ENCODE results near the gene LAPTM4A.

Gene LAPTM4A

GRCh38 chr2:20019747-20020146, 31.7 kb downstream of the LAPTM4A start:
- DNase-seq (ENCODE audit: low read depth) = no peak

GRCh38 chr2:20018601-20019152, 32.8 kb downstream of the LAPTM4A start:
- no peak for DNase-seq (ENCODE audit: low read depth)

- no peak for DNase-seq (ENCODE audit: low read depth)
These were observed 35.1 kb downstream of the LAPTM4A start for GRCh38 chr2:20016346-20016745.

- DNase-seq (ENCODE audit: low read depth) = no peak
These were observed 35.8 kb downstream of the LAPTM4A start for GRCh38 chr2:20015482-20016083.

- no peak for DNase-seq (ENCODE audit: low read depth)
These were observed 38.1 kb downstream of the LAPTM4A start for GRCh38 chr2:20013126-20013849.

- DNase-seq (ENCODE audit: low read depth) = no peak
These were observed 38.9 kb downstream of the LAPTM4A start, which contains the start of gene MATN3 for GRCh38 chr2:20012282-20013125. TSS of gene MATN3 (minus strand) at chr2:20012668. CDS start at chr2:20012631, 37 bp downstream.

GRCh38 chr2:20012032-20012281, 39.5 kb downstream of the LAPTM4A start:
- no peak for DNase-seq (ENCODE audit: low read depth)

GRCh38 chr2:20011276-20012031, 40.0 kb downstream of the LAPTM4A start:
- no peak for DNase-seq (ENCODE audit: low read depth)

- no peak for DNase-seq (ENCODE audit: low read depth)
These were observed 42.7 kb downstream of the LAPTM4A start for GRCh38 chr2:20008703-20009102.

GRCh38 chr2:20005891-20006470, 45.4 kb downstream of the LAPTM4A start:
- no peak for DNase-seq (ENCODE audit: low read depth)

GRCh38 chr2:20005067-20005627, 46.3 kb downstream of the LAPTM4A start:
- no peak for DNase-seq (ENCODE audit: low read depth)

GRCh38 chr2:20001361-20001863, 50.0 kb downstream of the LAPTM4A start:
- DNase-seq (ENCODE audit: low read depth) = no peak

GRCh38 chr2:19993731-19994130, 57.7 kb downstream of the LAPTM4A start:
- no peak for DNase-seq (ENCODE audit: low read depth)

- DNase-seq (ENCODE audit: low read depth) = no peak
These were observed 59.5 kb downstream of the LAPTM4A start for GRCh38 chr2:19991895-19992294.

GRCh38 chr2:19990416-19990728, 61.1 kb downstream of the LAPTM4A start:
- DNase-seq (ENCODE audit: low read depth) = no peak

GRCh38 chr2:19989667-19990415, 61.6 kb downstream of the LAPTM4A start, which contains the start of gene WDR35:
TSS of gene WDR35 (minus strand) at chr2:19990105. CDS start at chr2:19990015, 90 bp downstream.
- DNase-seq (ENCODE audit: low read depth) = peak; percentile 35

GRCh38 chr2:19989342-19989666, 62.1 kb downstream of the LAPTM4A start:
- no peak for DNase-seq (ENCODE audit: low read depth)

GRCh38 chr2:19988600-19988999, 62.8 kb downstream of the LAPTM4A start:
- no peak for DNase-seq (ENCODE audit: low read depth)

GRCh38 chr2:19987936-19988335, 63.5 kb downstream of the LAPTM4A start:
- DNase-seq (ENCODE audit: low read depth) = no peak

Data from non-pigmented ciliary epithelial cell (primary cell).